ENCODE measurements around the gene SCGB1D2.
"Not testable (repeated sequence)": the region's sequence is repeated elsewhere in the genome, so short reads cannot be mapped to it uniquely, and the experiment has no call there.

The SCGB1D2 gene

GRCh38 chr11:62242021-62242420, at the start of gene SCGB1D2:
Gene SCGB1D2, plus strand, starts transcription at chr11:62242239. Its CDS starts 69 bp downstream, at chr11:62242308.
- H3K4me3 ChIP-seq, result no peak within 1 kb of the TSS
- no peak for DNase-seq (ENCODE audit: low spot score)
- TF ChIP-seq, protein P1, sequence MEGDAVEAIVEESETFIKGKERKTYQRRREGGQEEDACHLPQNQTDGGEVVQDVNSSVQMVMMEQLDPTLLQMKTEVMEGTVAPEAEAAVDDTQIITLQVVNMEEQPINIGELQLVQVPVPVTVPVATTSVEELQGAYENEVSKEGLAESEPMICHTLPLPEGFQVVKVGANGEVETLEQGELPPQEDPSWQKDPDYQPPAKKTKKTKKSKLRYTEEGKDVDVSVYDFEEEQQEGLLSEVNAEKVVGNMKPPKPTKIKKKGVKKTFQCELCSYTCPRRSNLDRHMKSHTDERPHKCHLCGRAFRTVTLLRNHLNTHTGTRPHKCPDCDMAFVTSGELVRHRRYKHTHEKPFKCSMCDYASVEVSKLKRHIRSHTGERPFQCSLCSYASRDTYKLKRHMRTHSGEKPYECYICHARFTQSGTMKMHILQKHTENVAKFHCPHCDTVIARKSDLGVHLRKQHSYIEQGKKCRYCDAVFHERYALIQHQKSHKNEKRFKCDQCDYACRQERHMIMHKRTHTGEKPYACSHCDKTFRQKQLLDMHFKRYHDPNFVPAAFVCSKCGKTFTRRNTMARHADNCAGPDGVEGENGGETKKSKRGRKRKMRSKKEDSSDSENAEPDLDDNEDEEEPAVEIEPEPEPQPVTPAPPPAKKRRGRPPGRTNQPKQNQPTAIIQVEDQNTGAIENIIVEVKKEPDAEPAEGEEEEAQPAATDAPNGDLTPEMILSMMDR (IDR thresholded peaks at IDR 0.05), result no peak
- H3K27ac ChIP-seq, result no peak within 1 kb of the TSS

- Histone ChIP-seq H3K4me3 (no peak overlapping the region), H3K27ac (no peak overlapping the region)
- no peak for DNase-seq (ENCODE audit: low spot score)
- TF ChIP-seq, protein P1 (IDR thresholded peaks at IDR 0.05), result no peak
Observed at GRCh38 chr11:62193952-62194351, 48.1 kb upstream of the SCGB1D2 start.

GRCh38 chr11:62195010-62195409, 47.0 kb upstream of the SCGB1D2 start:
- not testable (repeated sequence) for H3K4me3 ChIP-seq; DNase-seq (ENCODE audit: low spot score); H3K27ac ChIP-seq

GRCh38 chr11:62195945-62196344, 46.1 kb upstream of the SCGB1D2 start:
- no peak overlapping the region for H3K4me3 ChIP-seq
- H3K27ac ChIP-seq, result no peak overlapping the region
- DNase-seq (ENCODE audit: low spot score), result no peak
- TF ChIP-seq, protein P1 (IDR thresholded peaks at IDR 0.05), result no peak

DNA sequence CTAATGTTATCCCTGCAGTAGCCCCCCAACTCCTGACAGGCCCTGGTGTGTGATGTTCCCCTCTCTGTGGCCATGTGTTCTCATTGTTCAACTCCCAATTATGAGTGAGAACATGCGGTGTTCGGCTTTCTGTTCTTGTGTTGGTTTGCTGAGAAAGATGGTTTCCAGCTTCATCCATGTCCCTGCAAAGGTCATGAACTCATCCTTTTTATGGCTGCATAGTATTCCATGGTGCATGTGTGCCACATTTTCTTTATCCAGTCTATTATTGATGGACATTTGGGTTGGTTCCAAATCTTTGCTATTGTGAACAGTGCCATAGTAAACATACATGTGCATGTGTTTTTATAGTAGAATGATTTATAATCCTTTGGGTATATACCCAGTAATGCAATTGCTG, 44.6 kb upstream of the SCGB1D2 start:
- DNase-seq (ENCODE audit: low spot score); H3K27ac ChIP-seq; H3K4me3 ChIP-seq: not testable (repeated sequence)

GRCh38 chr11:62201376-62201775, 40.7 kb upstream of the SCGB1D2 start:
- Histone ChIP-seq H3K4me3 (no peak overlapping the region), H3K27ac (no peak overlapping the region)
- TF ChIP-seq, protein P1 (IDR thresholded peaks at IDR 0.05), result no peak
- DNase-seq (ENCODE audit: low spot score), result no peak

DNA sequence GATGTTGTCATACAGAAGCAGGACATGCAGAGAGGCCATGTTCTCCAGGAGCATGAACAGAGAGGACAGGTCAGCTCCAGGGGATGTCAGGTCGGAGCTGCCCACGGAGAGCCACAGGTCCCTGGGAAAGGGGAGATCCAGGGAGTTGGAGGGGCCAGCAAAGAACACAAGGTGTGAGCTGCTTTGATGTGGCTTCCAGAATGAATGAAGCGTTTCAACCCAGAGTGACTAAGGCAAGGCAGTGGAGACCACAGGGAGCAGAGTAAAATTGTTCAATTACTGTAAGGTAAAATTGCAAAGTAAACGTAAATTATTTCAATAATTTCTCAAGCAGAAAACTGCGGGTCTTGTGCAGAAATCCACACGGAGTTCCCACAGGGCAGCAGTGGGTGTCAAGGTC, 39.1 kb upstream of the SCGB1D2 start:
- DNase-seq (ENCODE audit: low spot score), result no peak
- TF ChIP-seq, protein P1 (IDR thresholded peaks at IDR 0.05), result no peak
- Histone ChIP-seq H3K27ac (no peak overlapping the region), H3K4me3 (no peak overlapping the region)

- Histone ChIP-seq H3K4me3 (no peak overlapping the region), H3K27ac (no peak overlapping the region)
- DNase-seq (ENCODE audit: low spot score), result no peak
- TF ChIP-seq, protein P1 (IDR thresholded peaks at IDR 0.05), result no peak
Observed at GRCh38 chr11:62204430-62204829, 37.6 kb upstream of the SCGB1D2 start.

Data from coronary artery (tissue), 2 donors.